KMS-11 (cell line): ENCODE data around the gene MAP4.

Experiments used
- H2AFZ ChIP-seq: fragments of 200-600 bp; sonication (generic); 2 replicates; pipeline ENCODE4 v1.6.1; 2016; ENCODE audit warnings: antibody characterized with exemption, mixed run types, low read depth
- H3K27ac ChIP-seq: fragments of 200-600 bp; sonication (generic); 2 replicates; pipeline ENCODE4 v1.6.1; 2016; ENCODE audit warnings: mild to moderate bottlenecking, mixed run types
- H3K27me3 ChIP-seq: fragments of 200-600 bp; sonication (generic); 2 replicates; pipeline ENCODE4 v1.6.1; 2017; ENCODE audit warnings: mild to moderate bottlenecking, low read depth, mixed run types, moderate library complexity; ENCODE audit not compliant: insufficient read depth
- H3K36me3 ChIP-seq: fragments of 200-600 bp; sonication (generic); 2 replicates; pipeline ENCODE4 v1.6.1; 2017; ENCODE audit warnings: mild to moderate bottlenecking, mixed run types; ENCODE audit not compliant: insufficient read depth
- H3K4me1 ChIP-seq: fragments of 200-600 bp; sonication (generic); 2 replicates; pipeline ENCODE4 v1.6.1; 2016; ENCODE audit warnings: mild to moderate bottlenecking, low read depth, mixed run types; ENCODE audit not compliant: poor library complexity, severe bottlenecking
- H3K4me2 ChIP-seq: fragments of 200-600 bp; sonication (generic); 2 replicates; pipeline ENCODE4 v1.7.0; 2016; ENCODE audit warnings: mild to moderate bottlenecking, mixed run types
- H3K4me3 ChIP-seq: fragments of 200-600 bp; sonication (generic); IDR thresholded peaks from 2 replicates; pipeline ENCODE4 v1.6.1; 2017; ENCODE audit warnings: low read depth, low read length, mixed read lengths; ENCODE audit not compliant: insufficient read depth
- H3K79me2 ChIP-seq: fragments of 200-600 bp; sonication (generic); 2 replicates; pipeline ENCODE4 v1.6.1; 2016; ENCODE audit warnings: low read depth, mixed run types; ENCODE audit not compliant: insufficient read depth
- H3K9ac ChIP-seq: fragments of 200-600 bp; sonication (generic); 2 replicates; pipeline ENCODE4 v1.6.1; 2016; ENCODE audit warnings: mild to moderate bottlenecking, mixed run types
- H4K20me1 ChIP-seq: fragments of 200-600 bp; sonication (generic); 2 replicates; pipeline ENCODE4 v1.6.1; 2016; ENCODE audit warnings: mild to moderate bottlenecking, mixed run types; ENCODE audit not compliant: insufficient read depth
- CTCF ChIP-seq: fragments of 200-600 bp; sonication (generic); conservative IDR thresholded peaks from 2 replicates; pipeline ENCODE4 v1.6.1; 2017; ENCODE audit warnings: low read depth, mild to moderate bottlenecking, antibody characterized with exemption, low read length, moderate library complexity, mixed read lengths

MAP4 gene

GRCh38 chr3:47980795-47981194 is 35.4 kb downstream of the MAP4 start:
- no peak for TF ChIP-seq CTCF
- Histone ChIP-seq H4K20me1 (no peaks in the 10 kb centered on the region), H3K79me2 (no peaks in the 10 kb centered on the region; the same call in 1 of the 2 replicates), H3K27me3 (no peaks in the 10 kb centered on the region), H3K27ac (no peak overlapping the region), H3K9ac (no peak overlapping the region), H3K4me1 (no peaks in the 10 kb centered on the region), H3K4me2 (no peak overlapping the region), H3K36me3 (no peaks in the 10 kb centered on the region), H3K4me3 (no peak overlapping the region), H2AFZ (no peak overlapping the region)

GRCh38 chr3:47979070-47979469 is 37.1 kb downstream of the MAP4 start:
- H3K4me1 ChIP-seq = no peaks in the 10 kb centered on the region
- H3K79me2 ChIP-seq = no peaks in the 10 kb centered on the region; the same call in 1 of the 2 replicates
- no peaks in the 10 kb centered on the region for H3K27me3 ChIP-seq
- H3K9ac ChIP-seq = no peak overlapping the region
- TF ChIP-seq CTCF = no peak
- H4K20me1 ChIP-seq = no peaks in the 10 kb centered on the region
- H2AFZ ChIP-seq = no peak overlapping the region
- H3K27ac ChIP-seq = no peak overlapping the region
- no peaks in the 10 kb centered on the region for H3K36me3 ChIP-seq
- no peak overlapping the region for H3K4me3 ChIP-seq
- H3K4me2 ChIP-seq = no peak overlapping the region

GRCh38 chr3:47978386-47978785 is 37.8 kb downstream of the MAP4 start:
- Histone ChIP-seq H4K20me1 (no peaks in the 10 kb centered on the region), H3K79me2 (no peaks in the 10 kb centered on the region; the same call in 1 of the 2 replicates), H3K36me3 (no peaks in the 10 kb centered on the region), H3K4me3 (no peak overlapping the region), H3K4me1 (no peaks in the 10 kb centered on the region), H2AFZ (no peak overlapping the region), H3K27me3 (no peaks in the 10 kb centered on the region), H3K4me2 (no peak overlapping the region), H3K9ac (no peak overlapping the region), H3K27ac (no peak overlapping the region)
- TF ChIP-seq CTCF = no peak

GRCh38 chr3:47976135-47976732 is 40.0 kb downstream of the MAP4 start:
- H3K27ac ChIP-seq = no peak overlapping the region
- H3K4me2 ChIP-seq = no peak overlapping the region
- H4K20me1 ChIP-seq = no peaks in the 10 kb centered on the region
- H3K79me2 ChIP-seq = no peaks in the 10 kb centered on the region; the same call in 1 of the 2 replicates
- H2AFZ ChIP-seq = no peak overlapping the region
- TF ChIP-seq CTCF = no peak
- no peaks in the 10 kb centered on the region for H3K27me3 ChIP-seq
- no peaks in the 10 kb centered on the region for H3K36me3 ChIP-seq
- no peak overlapping the region for H3K9ac ChIP-seq
- no peak overlapping the region for H3K4me3 ChIP-seq
- H3K4me1 ChIP-seq = no peaks in the 10 kb centered on the region
